Measurements from ENCODE around the gene DNAH10.
"Not testable (repeated sequence)": the region's sequence is repeated elsewhere in the genome, so short reads cannot be mapped to it uniquely, and the experiment has no call there.

The DNAH10 gene

DNA sequence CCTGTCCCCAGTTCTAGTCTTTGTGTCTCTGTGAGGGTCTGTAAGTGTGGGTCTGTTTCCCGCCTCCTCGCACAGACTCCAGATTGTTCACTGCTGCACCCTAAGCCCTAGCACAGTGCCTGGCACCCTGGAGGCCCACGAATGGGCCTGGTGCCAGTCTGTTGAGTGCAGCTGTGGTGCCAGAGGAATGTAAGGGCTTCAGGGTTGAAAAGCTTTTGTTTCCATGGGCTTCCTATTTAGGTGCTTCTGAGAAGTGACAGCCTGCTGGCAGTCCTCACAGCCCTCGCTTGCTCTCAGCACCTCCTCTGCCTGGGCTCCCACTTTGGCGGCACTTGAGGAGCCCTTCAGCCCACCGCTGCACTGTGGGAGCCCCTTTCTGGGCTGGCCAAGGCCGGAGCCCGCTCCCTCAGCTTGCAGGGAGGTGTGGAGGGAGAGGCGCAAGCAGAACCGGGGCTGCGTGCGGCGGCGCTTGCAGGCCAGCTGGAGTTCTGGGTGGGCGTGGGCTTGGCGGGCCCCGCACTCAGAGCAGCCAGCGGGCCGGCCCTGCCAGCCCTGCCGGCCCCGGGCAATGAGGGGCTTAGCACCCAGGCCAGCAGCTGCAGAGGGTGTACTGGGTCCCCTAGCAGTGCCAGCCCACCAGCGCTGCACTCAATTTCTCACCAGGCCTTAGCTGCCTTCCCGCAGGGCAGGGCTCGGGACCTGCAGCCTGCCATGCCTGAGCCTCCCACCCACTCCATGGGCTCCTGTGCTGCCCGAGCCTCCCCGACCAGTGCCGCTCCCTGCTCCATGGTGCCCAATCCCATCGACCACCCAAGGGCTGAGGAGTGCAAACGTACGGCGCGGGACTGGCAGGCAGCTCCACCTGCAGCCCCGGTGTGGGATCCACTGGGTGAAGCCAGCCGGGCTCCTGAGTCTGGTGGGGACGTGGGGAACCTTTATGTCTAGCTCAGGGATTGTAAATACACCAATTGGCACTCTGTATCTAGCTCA is 184.7 kb downstream of the DNAH10 start:
- not testable (repeated sequence) for DNase-seq (ENCODE audit: low spot score)

DNA sequence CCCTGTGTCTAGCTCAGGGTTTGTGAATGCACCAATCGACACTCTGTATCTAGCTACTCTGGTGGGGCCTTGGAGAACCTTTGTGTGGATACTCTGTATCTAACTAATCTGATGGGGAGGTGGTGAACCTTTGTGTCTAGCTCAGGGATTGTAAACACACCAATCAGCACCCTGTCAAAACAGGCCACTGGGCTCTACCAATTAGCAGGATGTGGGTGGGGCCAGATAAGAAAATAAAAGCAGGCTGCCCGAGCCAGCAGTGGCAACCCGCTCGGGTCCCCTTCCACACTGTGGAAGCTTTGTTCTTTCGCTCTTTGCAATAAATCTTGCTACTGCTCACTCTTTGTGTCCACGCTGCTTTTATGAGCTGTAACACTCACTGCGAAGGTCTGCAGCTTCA is 185.4 kb downstream of the DNAH10 start:
- not testable (repeated sequence) for DNase-seq (ENCODE audit: low spot score)

DNA sequence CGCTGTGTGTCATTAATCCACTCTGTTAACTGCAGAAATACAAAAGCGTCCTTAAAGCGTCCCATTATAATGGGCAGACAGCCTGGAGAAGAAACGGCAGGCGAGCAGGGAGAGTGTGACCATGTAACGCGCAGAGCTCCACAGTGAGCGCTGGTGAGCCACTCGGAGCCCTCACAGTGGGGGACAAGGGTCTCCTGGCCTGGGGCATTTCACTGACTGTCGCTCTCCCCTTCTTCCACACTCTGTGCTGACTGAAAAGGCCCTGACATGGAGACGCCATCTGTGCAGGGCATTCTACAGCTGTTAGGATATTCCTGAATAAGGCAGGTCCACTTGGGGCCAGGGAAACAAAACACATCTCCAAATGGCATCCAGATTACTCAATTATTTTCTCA is 186.3 kb downstream of the DNAH10 start:
- no peak for DNase-seq (ENCODE audit: low spot score)

DNA sequence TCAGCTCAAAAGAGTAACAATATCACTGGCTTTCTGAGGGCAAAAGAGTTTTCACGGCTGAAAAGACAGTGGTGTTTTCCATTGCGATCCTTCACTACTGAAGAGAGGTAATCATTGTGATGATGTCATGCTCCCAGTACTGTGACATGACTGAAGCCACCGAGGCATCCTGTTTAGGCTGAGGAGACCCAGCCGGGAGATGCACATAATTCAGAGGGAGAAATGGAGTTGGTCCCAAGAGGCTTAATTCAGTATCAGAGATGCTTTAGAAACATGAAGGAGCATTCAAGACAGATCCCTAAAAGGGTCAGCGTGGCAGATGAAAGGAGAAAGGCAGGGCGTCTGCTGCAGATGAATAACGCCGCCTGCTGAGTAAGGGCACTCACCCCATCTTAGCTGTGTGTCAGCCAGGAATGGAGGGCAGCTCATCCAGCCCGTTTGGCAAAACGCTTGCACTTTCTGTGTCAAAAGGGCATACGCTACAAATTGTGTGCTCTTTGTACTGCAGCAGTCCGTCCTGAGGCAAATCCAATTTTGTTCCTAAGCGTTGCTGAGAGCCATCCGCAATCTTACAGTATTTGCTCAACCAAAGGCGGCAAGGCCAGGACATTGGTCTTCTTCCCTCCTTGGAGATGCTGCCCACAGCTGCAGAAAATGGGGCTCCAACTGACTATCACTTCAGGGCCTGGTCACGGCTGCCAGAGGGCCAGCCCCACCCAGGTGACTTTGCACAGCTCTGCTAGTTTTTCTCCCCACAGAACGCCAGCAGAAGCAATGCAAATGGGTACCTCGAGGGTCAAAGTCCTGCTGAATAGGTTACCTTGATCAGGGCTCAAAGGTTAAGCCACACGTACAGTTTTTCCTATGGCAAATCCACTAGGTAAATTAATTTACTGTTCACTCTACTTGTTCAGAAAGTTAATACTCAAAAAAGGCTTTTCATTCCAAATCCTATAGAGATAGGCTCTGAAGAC is 187.0 kb downstream of the DNAH10 start:
- DNase-seq (ENCODE audit: low spot score) = no peak

DNA sequence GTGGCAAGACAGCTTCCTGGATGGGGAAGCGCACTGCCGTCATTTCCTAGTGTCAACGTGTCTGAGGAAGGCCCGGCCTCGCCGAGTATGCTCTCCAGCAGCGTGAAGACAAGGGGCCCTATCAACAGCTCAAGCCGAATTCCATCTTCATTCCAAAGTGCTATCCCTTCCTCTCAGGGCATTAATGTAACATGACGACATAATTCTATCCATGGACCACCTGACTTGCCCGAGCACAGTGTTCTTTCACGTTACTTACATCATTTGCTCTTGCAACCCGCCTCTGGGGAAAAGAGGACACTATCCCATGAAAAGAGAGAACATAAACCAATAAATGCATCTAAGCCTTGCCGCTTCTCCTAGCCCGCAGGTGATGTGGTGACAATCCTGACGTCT is 187.7 kb downstream of the DNAH10 start:
- no peak for DNase-seq (ENCODE audit: low spot score)

DNA sequence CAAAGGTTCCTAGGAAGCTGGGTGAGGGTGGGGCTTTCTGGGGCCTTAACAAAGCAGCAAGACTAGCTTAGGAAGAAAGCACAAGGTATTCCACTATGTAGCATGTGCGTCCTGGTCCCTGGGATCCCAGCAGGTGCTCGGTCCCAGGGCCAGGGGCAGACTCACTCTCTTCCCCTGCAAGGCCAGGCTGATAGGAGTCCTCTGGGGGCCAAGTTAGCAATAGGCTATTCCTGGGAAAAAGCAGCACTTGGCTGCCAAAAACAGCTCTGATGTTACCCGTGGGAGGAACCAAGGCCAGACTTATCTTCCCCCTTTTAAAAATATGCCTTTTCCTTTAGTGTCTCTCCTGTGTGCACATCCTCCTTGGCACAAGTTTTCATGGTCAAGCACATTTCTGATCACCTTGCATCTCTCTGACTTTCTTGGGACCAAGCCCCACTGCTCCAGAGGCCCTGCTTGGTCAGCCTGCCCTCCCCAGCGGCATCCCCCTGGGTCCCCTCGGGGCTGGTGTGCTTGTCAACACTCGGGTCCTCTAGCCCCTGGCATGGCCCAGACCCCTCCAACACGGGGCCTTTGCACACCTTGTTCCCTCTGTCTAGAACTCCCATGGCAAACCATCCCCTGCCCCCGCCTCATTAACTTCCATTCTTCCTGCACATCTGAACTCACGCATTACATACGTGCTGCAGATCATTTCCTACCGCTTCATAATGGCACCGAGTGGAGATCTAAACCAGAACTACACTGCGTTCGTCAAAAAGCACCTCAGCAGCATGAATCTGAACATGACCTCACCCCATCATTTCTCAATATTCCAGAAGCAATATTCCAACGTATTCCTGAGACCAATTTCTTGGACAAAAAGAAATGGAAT is 188.6 kb downstream of the DNAH10 start:
- no peak for DNase-seq (ENCODE audit: low spot score)

DNA sequence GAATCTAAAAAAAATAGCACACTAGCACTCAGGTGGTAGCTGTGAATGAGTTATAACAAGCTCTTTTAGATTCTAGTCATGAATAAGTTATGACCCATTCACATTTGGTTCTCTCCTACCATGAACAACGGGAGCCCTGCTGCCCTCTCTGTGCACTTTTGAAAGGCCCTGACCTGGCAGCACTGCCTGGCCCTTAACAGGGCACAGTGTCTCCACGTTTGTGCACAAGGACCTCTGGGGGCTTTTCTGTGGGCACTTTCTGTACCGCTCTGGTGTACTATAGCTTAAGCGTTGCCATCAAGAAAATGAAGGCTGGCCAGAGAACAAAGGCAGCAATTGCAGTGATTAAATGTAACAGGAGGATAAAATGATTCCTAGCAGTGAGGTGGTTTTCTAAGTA is 189.4 kb downstream of the DNAH10 start:
- no peak for DNase-seq (ENCODE audit: low spot score)

DNA sequence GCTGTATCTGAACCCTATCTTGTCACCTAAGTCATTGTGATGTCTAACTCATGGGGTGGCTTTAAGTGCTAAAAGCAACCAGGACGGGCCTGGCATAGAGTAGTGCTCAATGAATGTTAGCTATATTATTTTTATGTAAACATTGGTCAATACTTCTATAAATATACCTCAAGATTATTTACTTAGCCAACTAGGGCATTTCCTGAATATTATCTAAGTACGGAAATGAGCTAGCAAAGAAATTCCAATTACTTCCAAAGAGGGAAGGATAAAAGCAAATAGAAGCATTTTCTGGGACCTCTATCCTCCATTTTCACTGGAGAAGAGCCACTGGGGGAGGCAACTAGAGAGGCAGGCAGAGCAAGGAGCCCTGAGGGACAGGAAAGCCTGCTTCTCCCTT is 189.9 kb downstream of the DNAH10 start:
- no peak for DNase-seq (ENCODE audit: low spot score)

DNA sequence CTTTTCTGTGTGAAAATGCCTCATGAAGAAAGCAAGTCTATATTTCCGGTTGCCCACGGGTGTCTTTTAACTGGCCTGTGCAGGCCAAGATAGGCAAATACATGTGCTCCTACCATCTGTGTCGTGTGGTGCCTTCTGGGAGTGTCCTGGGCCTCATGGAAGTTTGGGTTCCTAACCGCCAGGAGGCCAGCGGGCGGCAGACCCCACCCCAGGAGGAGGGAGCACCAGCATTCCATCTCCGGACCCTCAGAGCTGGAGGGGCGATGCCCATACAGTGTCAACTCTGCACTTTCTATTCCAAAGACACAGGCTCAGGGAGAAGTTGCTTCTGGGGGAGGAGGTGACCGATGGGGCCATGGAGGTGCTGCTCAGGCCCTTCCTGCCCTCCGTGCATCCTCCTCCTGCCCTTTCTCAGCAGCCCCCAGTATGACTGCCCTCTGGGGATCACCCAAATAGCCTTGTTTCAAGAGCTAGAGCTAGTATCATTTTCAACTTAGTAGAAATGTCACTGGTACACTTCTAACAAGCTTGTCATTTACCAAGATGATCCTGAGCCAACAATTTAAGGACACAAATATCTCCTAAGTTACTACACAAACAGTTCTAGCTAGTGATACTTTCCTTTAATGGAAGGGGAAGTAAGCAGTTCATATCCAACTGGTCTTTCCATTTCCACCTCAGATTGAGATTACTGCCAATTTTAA is 192.7 kb downstream of the DNAH10 start:
- DNase-seq (ENCODE audit: low spot score) = no peak

DNA sequence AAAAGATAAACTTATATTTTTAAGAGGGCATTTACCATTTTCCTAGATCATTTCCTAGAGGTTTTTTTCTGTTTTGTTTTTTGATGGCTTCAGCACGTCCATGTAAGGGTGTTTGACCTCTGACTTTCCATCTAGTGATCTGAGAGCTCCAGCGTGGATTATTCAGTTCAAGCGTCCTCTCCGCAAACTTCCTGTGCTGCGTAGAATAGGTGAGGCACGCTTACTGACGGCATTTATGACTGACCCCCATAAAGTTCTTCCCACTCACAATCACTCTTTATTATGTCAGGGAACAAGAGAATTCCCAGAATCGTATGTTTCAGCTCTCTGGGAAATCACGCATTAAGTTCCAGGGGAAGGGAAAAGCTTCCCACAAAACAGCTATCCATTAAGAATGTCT is 194.1 kb downstream of the DNAH10 start:
- DNase-seq (ENCODE audit: low spot score) = no peak

DNA sequence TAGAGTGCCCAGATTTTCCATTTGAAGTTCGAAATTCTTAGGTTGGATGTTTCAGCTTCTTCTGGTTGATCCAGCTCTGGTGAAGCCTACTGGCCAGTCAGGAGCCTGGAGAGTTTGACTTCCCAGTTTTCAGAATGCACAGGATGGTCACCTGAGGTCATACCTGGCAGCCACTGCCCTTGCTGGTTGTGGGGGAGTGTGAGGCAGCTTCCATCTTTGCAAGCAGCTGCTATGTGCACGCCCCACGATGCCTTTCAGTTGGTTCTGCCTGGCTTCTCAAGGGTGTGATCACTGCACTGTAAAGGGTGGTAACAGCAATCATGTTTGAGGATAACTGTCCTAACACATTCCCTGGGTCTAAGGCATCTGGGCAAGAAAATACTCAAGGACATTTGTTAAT is 195.1 kb downstream of the DNAH10 start:
- no peak for DNase-seq (ENCODE audit: low spot score)

DNA sequence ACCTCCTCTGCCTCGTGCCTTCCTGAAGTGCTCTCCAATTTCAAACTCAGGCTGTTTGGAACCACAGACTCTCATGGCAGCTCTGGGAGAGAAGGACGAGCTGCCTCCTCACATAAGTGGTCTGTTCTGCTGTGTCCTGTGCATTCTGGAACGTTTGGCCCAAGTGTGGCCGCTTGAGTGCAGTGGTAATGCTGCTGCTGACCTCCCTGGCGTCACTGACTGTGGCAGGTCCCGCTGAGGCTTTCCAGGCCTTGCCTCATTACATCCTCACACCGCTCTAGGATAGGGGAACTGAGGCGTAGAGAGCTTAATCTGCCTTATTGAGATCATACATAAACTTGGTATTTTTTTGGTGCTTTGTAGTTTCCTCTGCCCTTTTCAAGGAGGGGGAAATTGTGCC is 196.4 kb downstream of the DNAH10 start:
- no peak for DNase-seq (ENCODE audit: low spot score)

DNA sequence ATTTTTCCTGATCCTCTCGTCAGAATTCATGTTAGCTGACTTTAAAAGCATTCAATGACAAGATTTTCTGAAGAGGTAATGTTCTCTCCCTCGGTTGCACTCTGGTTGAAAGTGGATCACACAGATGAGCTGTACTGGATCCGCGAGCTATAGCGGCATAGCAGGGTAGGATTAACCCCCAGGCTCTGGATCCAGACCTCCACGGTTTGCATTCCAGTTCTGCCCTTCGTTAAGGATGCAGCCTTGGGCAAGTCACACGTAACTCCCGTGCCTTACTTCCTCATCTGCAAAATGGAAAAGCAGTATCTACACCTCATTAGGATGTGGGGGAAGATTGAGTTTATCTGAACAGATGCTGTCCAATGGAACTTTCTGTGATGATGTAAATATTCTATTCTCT is 196.8 kb downstream of the DNAH10 start:
- no peak for DNase-seq (ENCODE audit: low spot score)

DNA sequence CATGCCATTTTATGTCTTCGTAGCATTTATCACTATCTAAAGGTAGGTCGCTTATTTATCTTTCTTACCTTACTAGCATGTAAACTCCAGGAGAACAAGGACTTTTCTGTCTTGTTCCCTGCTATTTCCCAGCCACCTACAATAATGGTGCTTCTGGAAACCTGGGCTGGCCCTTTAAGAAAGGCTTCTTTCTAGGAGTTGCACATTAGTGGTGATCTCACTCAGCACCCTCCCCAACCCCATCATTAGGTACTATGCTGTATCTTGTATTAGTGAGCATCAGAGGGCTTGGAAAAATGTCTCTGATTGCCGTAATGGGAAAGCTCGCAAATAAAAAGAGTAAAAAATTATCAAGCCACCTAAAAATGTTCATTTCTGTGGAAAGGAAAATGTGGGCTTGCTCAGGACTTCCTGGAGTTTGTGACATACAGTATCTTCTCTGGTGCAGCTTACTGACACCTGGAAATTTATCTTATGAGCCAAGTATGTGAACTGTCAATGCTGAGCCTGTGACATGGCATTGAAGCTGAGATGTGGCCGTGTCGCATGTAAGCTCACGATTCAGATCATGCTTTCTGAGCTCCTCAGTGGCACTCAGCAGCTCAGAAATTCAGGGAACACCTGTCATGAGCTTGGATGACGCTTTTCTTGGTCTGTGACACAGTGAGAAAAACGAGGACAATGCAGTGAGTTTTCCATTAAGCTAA is 198.1 kb downstream of the DNAH10 start:
- DNase-seq (ENCODE audit: low spot score) = no peak

DNA sequence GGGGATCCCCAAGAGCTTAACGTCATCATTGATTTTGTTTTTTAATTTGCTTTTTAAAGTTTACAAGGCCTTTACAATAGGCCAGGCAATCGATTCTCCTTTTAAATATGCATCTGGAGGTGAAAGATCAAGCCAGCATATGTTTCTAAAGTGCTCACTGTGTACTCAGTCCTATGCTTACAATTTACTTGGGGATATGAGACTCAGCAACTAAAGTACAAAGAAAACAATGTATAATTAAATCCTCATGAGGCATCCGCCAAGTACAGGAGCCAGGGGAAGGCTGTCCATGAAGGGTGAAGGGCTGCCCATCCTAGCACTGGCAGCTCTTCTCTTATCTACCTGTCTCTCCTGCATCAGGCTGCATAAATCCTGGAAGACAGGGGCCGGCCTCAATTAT is 198.8 kb downstream of the DNAH10 start:
- no peak for DNase-seq (ENCODE audit: low spot score)

DNA sequence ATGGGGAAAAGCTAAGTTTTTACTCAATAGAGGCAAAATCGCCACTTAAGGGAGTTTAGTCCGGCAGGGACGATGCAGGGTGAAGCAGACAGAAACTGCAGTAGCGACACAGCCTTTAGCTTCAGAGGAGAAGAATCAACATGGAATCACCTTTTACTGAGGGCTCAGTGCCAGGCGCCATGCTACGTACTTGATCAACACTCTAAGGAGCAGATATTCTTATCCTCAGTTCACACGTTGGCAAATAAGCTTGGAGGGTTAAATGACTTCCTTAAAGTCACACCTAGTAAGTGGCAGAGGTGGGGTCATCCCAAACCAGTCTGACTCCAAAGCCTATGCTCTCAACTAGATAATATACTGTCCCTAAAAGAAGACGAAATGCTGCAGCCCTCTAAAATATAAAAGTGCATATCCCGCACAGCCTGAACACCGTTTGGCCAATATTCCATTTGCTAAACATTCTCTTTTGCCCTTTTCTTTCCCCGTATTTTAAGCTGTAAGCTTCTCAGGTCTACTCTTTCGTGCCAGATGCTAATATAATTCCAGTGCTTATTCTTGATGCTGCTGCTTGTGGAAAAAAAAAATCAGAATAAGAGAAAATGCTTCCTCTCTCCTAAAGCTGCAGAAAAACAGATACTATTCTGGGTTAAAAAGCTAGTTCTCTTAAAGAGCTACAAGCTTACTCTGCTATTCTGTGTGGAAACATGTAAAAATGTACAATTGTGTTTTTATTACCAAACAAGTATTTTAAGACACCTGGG is 199.7 kb downstream of the DNAH10 start:
- DNase-seq (ENCODE audit: low spot score) = no peak

DNA sequence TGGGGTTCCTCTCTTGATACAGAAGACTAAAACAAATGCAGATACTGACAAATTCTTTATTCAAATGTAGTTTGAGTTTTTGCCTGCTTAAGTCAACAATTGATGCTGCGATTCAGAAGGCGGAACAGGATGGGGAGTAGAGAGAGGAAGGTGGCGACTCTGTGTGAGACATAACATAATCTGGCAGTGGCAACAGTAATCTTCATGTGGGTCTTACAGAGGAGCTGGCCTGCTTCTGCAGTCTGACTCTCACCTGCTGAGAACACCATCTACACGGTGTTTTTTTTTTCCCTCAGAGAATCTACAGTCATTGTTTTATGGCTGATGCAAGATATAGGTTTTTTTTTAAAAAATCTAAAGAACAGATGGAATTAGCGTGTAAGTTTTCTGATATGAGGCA is 200.4 kb downstream of the DNAH10 start:
- no peak for DNase-seq (ENCODE audit: low spot score)

DNA sequence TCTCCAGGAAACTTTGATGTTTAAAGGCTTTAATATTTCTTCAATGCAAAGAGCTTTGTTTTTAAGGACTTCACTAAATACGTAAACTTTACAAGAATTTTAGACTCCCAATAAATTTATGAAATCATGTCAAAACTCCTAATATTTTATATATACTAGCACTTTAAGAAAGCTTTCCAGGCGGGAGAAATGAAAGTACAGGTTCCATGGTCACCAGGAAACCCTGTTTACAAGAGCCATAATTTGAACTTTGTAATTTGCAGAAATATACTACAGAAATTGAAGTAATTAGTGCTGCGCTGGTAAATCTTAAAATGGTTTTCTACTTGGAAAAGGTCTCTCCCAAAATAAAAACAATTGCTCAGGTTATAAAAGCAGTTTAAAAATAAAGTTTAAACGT is 201.7 kb downstream of the DNAH10 start:
- DNase-seq (ENCODE audit: low spot score) = no peak

DNA sequence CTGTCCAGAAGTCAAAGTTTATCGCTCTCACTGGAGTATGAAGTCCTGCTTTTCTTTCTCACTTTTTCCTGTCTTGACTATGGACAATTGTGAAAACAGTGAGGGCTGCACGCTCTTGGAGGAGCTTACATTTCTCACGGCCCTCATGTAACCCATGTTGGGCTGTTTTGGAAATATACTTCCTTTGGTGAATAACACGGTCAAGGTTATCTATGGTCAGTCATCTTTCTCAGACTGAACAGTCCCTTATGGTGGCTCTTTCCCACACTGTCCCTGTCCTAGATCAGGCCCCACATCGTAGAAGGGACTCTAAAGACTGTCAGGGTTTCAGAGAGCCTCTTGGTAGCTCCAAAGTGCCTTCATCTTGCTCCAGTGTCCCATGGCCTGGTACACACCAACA is 203.3 kb downstream of the DNAH10 start:
- DNase-seq (ENCODE audit: low spot score) = no peak

Data from SK-N-DZ (cell line).